DOHH2 (cell line): ENCODE measurements around the gene GYS2.

ENCODE experiments used
- H3F3A ChIP-seq: fragments of 200-600 bp; sonication (generic), shearing (Covaris generic); 2 replicates; pipeline ENCODE4 v1.6.0; 2016; ENCODE audit warnings: antibody characterized with exemption, mild to moderate bottlenecking; ENCODE audit not compliant: control insufficient read depth, insufficient read depth
- H3K27ac ChIP-seq: fragments of 200-600 bp; sonication (generic); 2 replicates; pipeline ENCODE4 v1.5.1; 2014; ENCODE audit warnings: low read depth, mild to moderate bottlenecking, low read length, moderate library complexity
- H3K27me3 ChIP-seq: fragments of 200-600 bp; sonication (generic); 2 replicates; pipeline ENCODE4 v1.6.1; 2014; ENCODE audit warnings: mild to moderate bottlenecking, low read length, mixed read lengths; ENCODE audit not compliant: control insufficient read depth
- H3K36me3 ChIP-seq: fragments of 200-600 bp; sonication (generic); 2 replicates; pipeline ENCODE4 v1.6.1; 2014; ENCODE audit warnings: mild to moderate bottlenecking, low read length, moderate library complexity, mixed read lengths; ENCODE audit not compliant: control insufficient read depth
- H3K4me1 ChIP-seq: fragments of 200-600 bp; sonication (generic); 2 replicates; pipeline ENCODE4 v1.6.1; 2014; ENCODE audit warnings: mild to moderate bottlenecking, low read length, mixed read lengths; ENCODE audit not compliant: control insufficient read depth
- H3K4me2 ChIP-seq: fragments of 200-600 bp; sonication (generic); 2 replicates; pipeline ENCODE4 v1.6.0; 2014; ENCODE audit warnings: mild to moderate bottlenecking, low read length, moderate library complexity
- H3K4me3 ChIP-seq: fragments of 200-600 bp; sonication (generic); 2 replicates; pipeline ENCODE4 v1.5.1; 2014; ENCODE audit warnings: mild to moderate bottlenecking, low read length, mixed read lengths
- H3K79me2 ChIP-seq: fragments of 200-600 bp; sonication (generic); 2 replicates; pipeline ENCODE4 v1.6.1; 2014; ENCODE audit warnings: mild to moderate bottlenecking, low read length, mixed read lengths; ENCODE audit not compliant: control insufficient read depth
- H3K9me2 ChIP-seq: fragments of 200-600 bp; sonication (generic); replicated peaks from 2 replicates; pipeline ENCODE4 v1.6.1; 2014; ENCODE audit warnings: mild to moderate bottlenecking, low read length, mixed read lengths; ENCODE audit not compliant: control insufficient read depth
- H3K9me3 ChIP-seq: fragments of 200-600 bp; sonication (generic); 2 replicates; pipeline ENCODE4 v1.6.1; 2014; ENCODE audit warnings: antibody characterized with exemption, low read length, mixed read lengths; ENCODE audit not compliant: control insufficient read depth, insufficient read depth
- H4K20me1 ChIP-seq: fragments of 200-600 bp; sonication (generic); 2 replicates; pipeline ENCODE4 v1.6.0; 2014; ENCODE audit warnings: low read depth, mild to moderate bottlenecking, antibody characterized with exemption, low read length, moderate library complexity; ENCODE audit not compliant: control insufficient read depth, insufficient read depth
- CTCF ChIP-seq: fragments of 200-600 bp; sonication (generic); IDR thresholded peaks from one replicate; pipeline ENCODE4 v1.5.1; 2014; ENCODE audit warnings: antibody characterized with exemption, mild to moderate bottlenecking, low read depth, low read length; ENCODE audit not compliant: poor library complexity, severe bottlenecking
- EZH2phosphoT487 ChIP-seq: fragments of 200-600 bp; sonication (generic); IDR thresholded peaks from 2 replicates; pipeline ENCODE4 v1.6.1; 2017; ENCODE audit warnings: borderline replicate concordance, mild to moderate bottlenecking, antibody characterized with exemption, low read length, moderate library complexity, mixed read lengths

GYS2 gene

DNA sequence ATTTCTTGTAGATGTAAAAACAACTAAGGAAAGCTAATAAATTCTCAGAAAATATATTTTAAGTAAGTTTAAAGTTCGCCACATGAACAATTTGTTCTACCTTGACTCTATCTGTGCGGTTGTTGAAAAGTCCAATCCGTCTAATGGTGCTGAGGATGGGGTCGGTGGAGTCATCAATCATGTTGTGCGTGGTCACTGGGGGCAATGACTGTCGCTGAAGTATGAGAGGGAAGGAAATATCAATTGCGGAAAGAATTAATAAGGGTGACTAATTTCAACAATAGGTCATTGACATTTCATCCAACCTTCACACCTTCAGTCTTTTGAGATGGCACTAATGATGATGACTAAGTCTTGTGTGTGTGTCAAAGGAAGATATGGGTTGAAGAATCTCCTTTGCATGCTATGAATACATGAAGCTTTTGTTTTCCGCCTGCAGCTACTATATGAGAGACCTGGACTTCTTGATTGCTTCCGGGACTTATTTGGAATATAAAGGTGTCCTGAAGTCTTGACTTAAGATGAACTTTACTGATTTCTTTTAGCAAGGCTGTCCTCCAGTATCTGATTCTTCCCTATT, 46.5 kb downstream of the GYS2 start:
- H3K4me2 ChIP-seq, result no peak overlapping the region
- no peaks in the 10 kb centered on the region for H3K9me2 ChIP-seq
- no peaks in the 10 kb centered on the region for H3K36me3 ChIP-seq
- no peaks in the 10 kb centered on the region for H3K79me2 ChIP-seq
- H3F3A ChIP-seq, result no peaks in the 10 kb centered on the region
- no peak overlapping the region for H3K4me3 ChIP-seq
- no peaks in the 10 kb centered on the region for H3K27me3 ChIP-seq
- TF ChIP-seq CTCF (no peak), EZH2phosphoT487 (no peak)
- H3K9me3 ChIP-seq, result no peaks in the 10 kb centered on the region
- no peak overlapping the region for H3K27ac ChIP-seq
- H4K20me1 ChIP-seq, result no peaks in the 10 kb centered on the region
- H3K4me1 ChIP-seq, result no peaks in the 10 kb centered on the region

GRCh38 chr12:21553329-21553675, 51.3 kb downstream of the GYS2 start:
- peaks cover 2% of the 10 kb centered on the region; the same call in 1 of the 2 replicates for H3K27me3 ChIP-seq
- no peaks in the 10 kb centered on the region for H3K9me3 ChIP-seq
- no peak overlapping the region for H3K4me3 ChIP-seq
- no peaks in the 10 kb centered on the region for H3K4me1 ChIP-seq
- no peaks in the 10 kb centered on the region for H3F3A ChIP-seq
- H3K36me3 ChIP-seq, result no peaks in the 10 kb centered on the region
- no peaks in the 10 kb centered on the region for H4K20me1 ChIP-seq
- no peaks in the 10 kb centered on the region for H3K79me2 ChIP-seq
- no peak overlapping the region for H3K4me2 ChIP-seq
- no peaks in the 10 kb centered on the region for H3K9me2 ChIP-seq
- no peak for TF ChIP-seq CTCF
- TF ChIP-seq EZH2phosphoT487, result no peak
- no peak overlapping the region for H3K27ac ChIP-seq

DNA sequence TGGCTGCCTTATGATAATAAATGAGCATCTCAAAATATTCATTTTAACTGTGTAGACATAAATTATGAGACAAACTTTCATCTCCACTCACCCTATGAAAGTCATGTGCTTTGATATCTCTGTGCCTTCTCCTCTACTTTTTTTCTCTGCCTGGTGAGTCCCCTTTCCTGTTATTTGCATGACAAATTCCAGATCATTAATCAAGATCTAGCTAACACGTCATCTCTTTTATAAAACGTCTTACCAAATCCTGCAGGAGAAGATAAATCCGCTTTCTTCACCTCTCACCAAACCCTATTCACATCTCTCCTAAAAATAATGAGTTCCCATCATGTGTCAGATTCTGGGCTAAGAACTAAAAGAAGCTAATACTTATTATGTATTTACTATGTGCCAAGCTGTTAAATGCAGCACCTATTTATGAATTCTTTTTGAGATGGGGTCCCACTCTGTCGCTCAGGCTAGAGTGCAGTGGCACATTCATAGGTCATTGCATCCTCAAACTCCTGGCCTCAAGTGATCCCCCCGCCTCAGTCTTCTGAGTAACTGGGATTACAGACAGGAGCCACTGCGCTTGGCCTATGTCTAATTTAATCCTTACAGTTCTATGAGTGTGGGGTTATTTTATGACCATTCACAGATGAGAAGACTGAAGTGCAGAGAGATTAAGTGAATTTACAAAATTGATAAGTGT, 51.9 kb downstream of the GYS2 start:
- H3K79me2 ChIP-seq, result no peaks in the 10 kb centered on the region
- H3K9me3 ChIP-seq, result no peaks in the 10 kb centered on the region
- H3K36me3 ChIP-seq, result no peaks in the 10 kb centered on the region
- no peaks in the 10 kb centered on the region for H4K20me1 ChIP-seq
- no peaks in the 10 kb centered on the region for H3K4me1 ChIP-seq
- H3K4me3 ChIP-seq, result no peak overlapping the region
- no peak overlapping the region for H3K4me2 ChIP-seq
- H3F3A ChIP-seq, result no peaks in the 10 kb centered on the region
- TF ChIP-seq EZH2phosphoT487 (no peak), CTCF (no peak)
- H3K9me2 ChIP-seq, result no peaks in the 10 kb centered on the region
- H3K27ac ChIP-seq, result no peak overlapping the region
- peaks cover 2% of the 10 kb centered on the region; the same call in 1 of the 2 replicates for H3K27me3 ChIP-seq
